Loucy (cell line): ENCODE results near the gene PNPLA7.
"Not testable (repeated sequence)": the region's sequence is repeated elsewhere in the genome, so short reads cannot be mapped to it uniquely, and the experiment has no call there.

Experiments used
- H2AFZ ChIP-seq: fragments of 200-600 bp; sonication (generic); 2 replicates; pipeline ENCODE4 v1.6.0; 2016; ENCODE audit warnings: antibody characterized with exemption, mild to moderate bottlenecking, low read length, moderate library complexity
- H3F3A ChIP-seq: fragments of 200-600 bp; 2 replicates; pipeline ENCODE4 v1.6.0; 2016; ENCODE audit warnings: antibody characterized with exemption, low read depth, mild to moderate bottlenecking
- H3K27me3 ChIP-seq: fragments of 200-600 bp; sonication (generic); 2 replicates; pipeline ENCODE4 v1.6.1; 2014; ENCODE audit warnings: low read length, mild to moderate bottlenecking; ENCODE audit not compliant: insufficient read depth, poor library complexity, severe bottlenecking
- H3K36me3 ChIP-seq: fragments of 200-600 bp; sonication (generic); 2 replicates; pipeline ENCODE4 v1.6.1; 2016; ENCODE audit warnings: low read length; ENCODE audit not compliant: insufficient read depth
- H3K4me1 ChIP-seq: fragments of 200-600 bp; sonication (generic); 2 replicates; pipeline ENCODE4 v1.5.1; 2014; ENCODE audit warnings: low read length, mild to moderate bottlenecking; ENCODE audit not compliant: insufficient read depth, poor library complexity, severe bottlenecking
- H3K4me2 ChIP-seq: fragments of 200-600 bp; sonication (generic); 2 replicates; pipeline ENCODE4 v1.6.0; 2014; ENCODE audit warnings: antibody characterized with exemption, low read length, low read depth, mild to moderate bottlenecking; ENCODE audit not compliant: poor library complexity, severe bottlenecking
- H3K4me3 ChIP-seq: fragments of 200-600 bp; sonication (generic); 2 replicates; pipeline ENCODE4 v1.5.1; 2014; ENCODE audit warnings: low read length, mild to moderate bottlenecking, mixed read lengths; ENCODE audit not compliant: poor library complexity, severe bottlenecking
- H3K79me2 ChIP-seq: fragments of 200-600 bp; sonication (generic); 2 replicates; pipeline ENCODE4 v1.6.1; 2014; ENCODE audit warnings: low read length; ENCODE audit not compliant: insufficient read depth
- H3K9ac ChIP-seq: fragments of 200-600 bp; sonication (generic); 2 replicates; pipeline ENCODE4 v1.6.0; 2014; ENCODE audit warnings: mild to moderate bottlenecking, low read depth, low read length, moderate library complexity; ENCODE audit not compliant: poor library complexity, severe bottlenecking
- H3K9me2 ChIP-seq: fragments of 200-600 bp; sonication (generic); replicated peaks from 2 replicates; pipeline ENCODE4 v1.6.1; 2016; ENCODE audit warnings: low read depth, low read length, mixed read lengths
- H3K9me3 ChIP-seq: fragments of 200-600 bp; sonication (generic); 2 replicates; pipeline ENCODE4 v1.6.1; 2014; ENCODE audit warnings: mild to moderate bottlenecking, antibody characterized with exemption, low read length, low read depth; ENCODE audit not compliant: insufficient read depth
- H4K20me1 ChIP-seq: fragments of 200-600 bp; sonication (generic); 2 replicates; pipeline ENCODE4 v1.6.0; 2014; ENCODE audit warnings: antibody characterized with exemption, low read length, mild to moderate bottlenecking; ENCODE audit not compliant: insufficient read depth, poor library complexity, severe bottlenecking
- EZH2phosphoT487 ChIP-seq: fragments of 200-600 bp; IDR thresholded peaks from 2 replicates; pipeline ENCODE4 v1.6.1; 2018; ENCODE audit warnings: antibody characterized with exemption, mild to moderate bottlenecking, moderate library complexity, borderline replicate concordance
- TF ChIP-seq, protein P1 (sequence below): fragments of 200-600 bp; sonication (generic); conservative IDR thresholded peaks from 2 replicates; pipeline ENCODE4 v1.5.1; 2014; ENCODE audit warnings: mild to moderate bottlenecking, antibody characterized with exemption, low read length

The PNPLA7 gene

DNA sequence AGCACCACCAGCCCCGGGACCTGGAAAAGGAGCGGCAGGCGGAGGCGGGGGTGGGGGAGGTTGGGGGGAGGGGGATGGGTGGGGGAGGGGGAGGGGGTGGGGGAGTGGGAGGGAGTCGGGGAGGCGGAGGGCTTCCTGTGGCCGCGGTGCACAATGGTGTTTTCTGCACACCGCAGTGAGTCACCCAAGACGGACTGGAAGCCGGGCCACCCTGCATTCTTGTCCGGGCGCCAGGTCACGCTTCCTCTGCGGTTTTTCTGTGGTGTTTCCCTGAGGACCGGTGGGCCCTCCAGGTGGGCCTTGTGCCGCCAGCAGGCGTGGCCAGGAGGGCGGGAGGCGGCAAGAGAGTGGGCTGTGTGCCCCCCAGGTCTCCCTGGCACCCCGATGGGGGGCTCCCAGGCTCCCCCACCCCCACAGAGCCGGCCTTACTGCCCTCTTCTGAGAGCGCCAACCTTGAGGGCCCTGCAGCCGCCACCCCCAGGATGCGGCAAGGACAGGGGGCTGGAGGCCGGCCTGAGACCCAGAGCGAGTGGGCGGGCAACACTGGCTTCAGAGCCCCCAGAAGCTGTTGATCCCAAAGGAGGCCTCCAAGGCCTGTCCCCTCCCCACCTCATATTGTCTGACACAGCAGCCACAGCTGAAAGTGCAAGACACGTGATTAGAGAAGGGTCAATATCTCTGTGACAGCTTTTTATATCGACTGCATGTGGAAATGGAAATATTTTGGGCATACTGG lies 138.4 kb downstream of the PNPLA7 start:
- Histone ChIP-seq H3K9me2 (no peaks in the 10 kb centered on the region), H2AFZ (no peak overlapping the region), H3K4me2 (no peak overlapping the region), H3K79me2 (no peaks in the 10 kb centered on the region), H3K4me3 (no peak overlapping the region), H3K27me3 (no peaks in the 10 kb centered on the region), H3F3A (no peaks in the 10 kb centered on the region), H3K36me3 (no peaks in the 10 kb centered on the region), H4K20me1 (no peaks in the 10 kb centered on the region), H3K9me3 (no peaks in the 10 kb centered on the region), H3K9ac (no peak overlapping the region), H3K4me1 (no peaks in the 10 kb centered on the region)
- no peak for TF ChIP-seq EZH2phosphoT487
- TF ChIP-seq, protein P1, sequence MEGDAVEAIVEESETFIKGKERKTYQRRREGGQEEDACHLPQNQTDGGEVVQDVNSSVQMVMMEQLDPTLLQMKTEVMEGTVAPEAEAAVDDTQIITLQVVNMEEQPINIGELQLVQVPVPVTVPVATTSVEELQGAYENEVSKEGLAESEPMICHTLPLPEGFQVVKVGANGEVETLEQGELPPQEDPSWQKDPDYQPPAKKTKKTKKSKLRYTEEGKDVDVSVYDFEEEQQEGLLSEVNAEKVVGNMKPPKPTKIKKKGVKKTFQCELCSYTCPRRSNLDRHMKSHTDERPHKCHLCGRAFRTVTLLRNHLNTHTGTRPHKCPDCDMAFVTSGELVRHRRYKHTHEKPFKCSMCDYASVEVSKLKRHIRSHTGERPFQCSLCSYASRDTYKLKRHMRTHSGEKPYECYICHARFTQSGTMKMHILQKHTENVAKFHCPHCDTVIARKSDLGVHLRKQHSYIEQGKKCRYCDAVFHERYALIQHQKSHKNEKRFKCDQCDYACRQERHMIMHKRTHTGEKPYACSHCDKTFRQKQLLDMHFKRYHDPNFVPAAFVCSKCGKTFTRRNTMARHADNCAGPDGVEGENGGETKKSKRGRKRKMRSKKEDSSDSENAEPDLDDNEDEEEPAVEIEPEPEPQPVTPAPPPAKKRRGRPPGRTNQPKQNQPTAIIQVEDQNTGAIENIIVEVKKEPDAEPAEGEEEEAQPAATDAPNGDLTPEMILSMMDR, result no peak

DNA sequence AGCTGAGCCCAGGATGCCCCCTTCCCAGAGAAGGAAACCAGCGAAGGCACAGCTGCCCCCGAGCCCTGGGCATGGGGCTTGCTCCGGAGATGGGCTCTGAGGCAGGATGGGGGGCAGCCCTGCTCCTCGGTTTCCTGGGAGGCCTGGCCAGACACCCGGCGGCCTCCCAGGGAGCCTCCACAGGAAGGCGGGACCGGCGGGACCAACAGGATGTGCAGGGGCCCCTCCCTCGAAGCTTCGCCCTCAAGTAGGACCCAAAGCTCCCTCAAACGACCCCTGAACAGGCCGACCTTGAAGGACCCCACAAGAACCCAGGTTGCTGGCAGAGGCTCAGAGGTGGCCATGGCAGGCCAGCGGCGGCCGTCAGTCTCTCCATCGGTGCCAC lies 138.9 kb downstream of the PNPLA7 start:
- H3K36me3 ChIP-seq, result no peaks in the 10 kb centered on the region
- H3K9me2 ChIP-seq, result no peaks in the 10 kb centered on the region
- no peaks in the 10 kb centered on the region for H3K79me2 ChIP-seq
- H3K4me2 ChIP-seq, result no peak overlapping the region
- TF ChIP-seq EZH2phosphoT487, result no peak
- TF ChIP-seq, protein P1, result no peak
- no peak overlapping the region for H3K4me3 ChIP-seq
- no peaks in the 10 kb centered on the region for H3F3A ChIP-seq
- no peak overlapping the region for H3K9ac ChIP-seq
- no peaks in the 10 kb centered on the region for H3K9me3 ChIP-seq
- H2AFZ ChIP-seq, result no peak overlapping the region
- no peaks in the 10 kb centered on the region for H3K4me1 ChIP-seq
- H4K20me1 ChIP-seq, result no peaks in the 10 kb centered on the region
- no peaks in the 10 kb centered on the region for H3K27me3 ChIP-seq

DNA sequence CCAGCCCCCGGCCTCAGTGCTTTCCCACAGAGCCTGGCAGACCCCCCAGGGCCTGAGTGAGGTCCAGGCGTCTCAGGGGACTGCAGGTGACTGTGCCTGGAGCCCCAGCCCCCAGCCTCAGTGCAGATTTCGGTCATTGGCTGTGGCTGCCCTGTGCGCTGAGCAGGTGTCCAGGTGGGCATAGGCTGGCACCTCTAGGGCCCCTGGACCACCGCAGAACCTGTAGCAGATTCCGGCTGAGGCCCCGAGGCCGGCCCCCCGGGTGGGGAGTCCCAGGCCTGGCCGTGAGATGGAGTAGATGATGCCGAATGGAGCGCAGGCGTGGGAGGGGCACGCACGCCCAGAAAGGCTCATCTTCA lies 139.3 kb downstream of the PNPLA7 start:
- no peaks in the 10 kb centered on the region for H3K4me1 ChIP-seq
- no peaks in the 10 kb centered on the region for H3K36me3 ChIP-seq
- no peaks in the 10 kb centered on the region for H3K9me2 ChIP-seq
- H3F3A ChIP-seq, result no peaks in the 10 kb centered on the region
- H3K79me2 ChIP-seq, result no peaks in the 10 kb centered on the region
- no peak overlapping the region for H3K4me2 ChIP-seq
- H3K4me3 ChIP-seq, result no peak overlapping the region
- no peak overlapping the region for H3K9ac ChIP-seq
- H2AFZ ChIP-seq, result no peak overlapping the region
- H3K27me3 ChIP-seq, result no peaks in the 10 kb centered on the region
- TF ChIP-seq, protein P1, result no peak
- TF ChIP-seq EZH2phosphoT487, result no peak
- no peaks in the 10 kb centered on the region for H3K9me3 ChIP-seq
- H4K20me1 ChIP-seq, result no peaks in the 10 kb centered on the region

DNA sequence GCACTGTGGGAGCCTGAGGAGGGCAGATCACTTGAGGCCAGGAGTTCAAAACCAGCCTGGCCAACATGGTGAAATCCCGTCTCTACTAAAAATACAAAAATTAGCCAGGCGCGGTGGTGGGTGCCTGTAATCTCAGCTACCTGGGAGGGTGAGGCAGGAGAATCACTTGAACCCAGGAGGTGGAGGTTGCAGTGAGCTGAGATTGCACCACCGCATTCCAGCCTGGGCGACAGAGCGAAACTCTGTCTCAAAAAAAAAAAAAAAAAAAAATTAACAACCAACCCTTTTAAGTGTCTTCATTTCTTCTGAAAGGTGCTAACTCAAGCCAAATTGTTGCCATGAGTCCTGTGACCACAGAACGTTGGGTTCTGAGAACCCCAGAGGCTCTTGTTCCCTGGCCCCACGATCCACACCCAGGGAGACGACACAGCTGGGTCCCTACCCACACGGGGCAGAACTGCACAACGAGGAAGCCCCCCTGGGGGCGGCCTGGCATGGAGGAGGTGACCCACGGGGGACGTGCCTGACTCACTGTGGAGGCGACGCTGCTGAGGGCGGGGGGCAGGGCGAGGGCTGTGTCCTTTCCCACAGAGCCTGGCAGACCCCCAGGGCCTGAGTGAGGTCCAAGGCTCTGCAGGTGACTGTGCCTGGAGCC lies 139.8 kb downstream of the PNPLA7 start:
- H3F3A ChIP-seq, H3K9me3 ChIP-seq, H3K36me3 ChIP-seq, H3K9ac ChIP-seq, H3K4me1 ChIP-seq, H4K20me1 ChIP-seq, H3K79me2 ChIP-seq, H3K9me2 ChIP-seq, H3K4me3 ChIP-seq, H3K4me2 ChIP-seq, H3K27me3 ChIP-seq, H2AFZ ChIP-seq: not testable (repeated sequence)
